Measurements from ENCODE around the gene IL16. TPM values are rescaled to one million over a fixed set of nuclear protein-coding genes. Genes with fewer than 3 reads are reported as not detected.

IL16 gene
- total RNA-seq, 1 donor from 2014 or later: 29.6 TPM

- H3K4me3 Mint-ChIP-seq (ENCODE audit: unreplicated experiment): no peak overlapping the region
- TF ChIP-seq, protein P1, sequence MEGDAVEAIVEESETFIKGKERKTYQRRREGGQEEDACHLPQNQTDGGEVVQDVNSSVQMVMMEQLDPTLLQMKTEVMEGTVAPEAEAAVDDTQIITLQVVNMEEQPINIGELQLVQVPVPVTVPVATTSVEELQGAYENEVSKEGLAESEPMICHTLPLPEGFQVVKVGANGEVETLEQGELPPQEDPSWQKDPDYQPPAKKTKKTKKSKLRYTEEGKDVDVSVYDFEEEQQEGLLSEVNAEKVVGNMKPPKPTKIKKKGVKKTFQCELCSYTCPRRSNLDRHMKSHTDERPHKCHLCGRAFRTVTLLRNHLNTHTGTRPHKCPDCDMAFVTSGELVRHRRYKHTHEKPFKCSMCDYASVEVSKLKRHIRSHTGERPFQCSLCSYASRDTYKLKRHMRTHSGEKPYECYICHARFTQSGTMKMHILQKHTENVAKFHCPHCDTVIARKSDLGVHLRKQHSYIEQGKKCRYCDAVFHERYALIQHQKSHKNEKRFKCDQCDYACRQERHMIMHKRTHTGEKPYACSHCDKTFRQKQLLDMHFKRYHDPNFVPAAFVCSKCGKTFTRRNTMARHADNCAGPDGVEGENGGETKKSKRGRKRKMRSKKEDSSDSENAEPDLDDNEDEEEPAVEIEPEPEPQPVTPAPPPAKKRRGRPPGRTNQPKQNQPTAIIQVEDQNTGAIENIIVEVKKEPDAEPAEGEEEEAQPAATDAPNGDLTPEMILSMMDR (IDR thresholded peaks at IDR 0.05; ENCODE audit: unreplicated experiment): no peak
- H3K36me3 Mint-ChIP-seq (ENCODE audit: low read depth, unreplicated experiment): peaks cover 11% of the 10 kb centered on the region
- no peak for DNase-seq (ENCODE audit: low spot score)
- no peaks in the 10 kb centered on the region for H3K9me3 Mint-ChIP-seq (ENCODE audit: unreplicated experiment)
- no peaks in the 10 kb centered on the region for H3K27me3 Mint-ChIP-seq (ENCODE audit: unreplicated experiment)
- no peaks in the 10 kb centered on the region for H3K4me1 Mint-ChIP-seq (ENCODE audit: unreplicated experiment)
- H3K27ac Mint-ChIP-seq (ENCODE audit: unreplicated experiment): no peak overlapping the region
Observed at GRCh38 chr15:81171286-81171685, 25.4 kb upstream of the IL16 start.

- Mint-ChIP-seq H3K36me3 (ENCODE audit: low read depth, unreplicated experiment) (no peaks in the 10 kb centered on the region), H3K27me3 (ENCODE audit: unreplicated experiment) (peaks cover 2% of the 10 kb centered on the region), H3K4me3 (ENCODE audit: unreplicated experiment) (no peak overlapping the region), H3K4me1 (ENCODE audit: unreplicated experiment) (peaks cover 3% of the 10 kb centered on the region), H3K9me3 (ENCODE audit: unreplicated experiment) (no peaks in the 10 kb centered on the region), H3K27ac (ENCODE audit: unreplicated experiment) (no peak overlapping the region)
- TF ChIP-seq, protein P1 (IDR thresholded peaks at IDR 0.05; ENCODE audit: unreplicated experiment): no peak
- no peak for DNase-seq (ENCODE audit: low spot score)
Observed at GRCh38 chr15:81174125-81174791, 22.4 kb upstream of the IL16 start.

- TF ChIP-seq, protein P1 (IDR thresholded peaks at IDR 0.05; ENCODE audit: unreplicated experiment): no peak
- no peaks in the 10 kb centered on the region for H3K9me3 Mint-ChIP-seq (ENCODE audit: unreplicated experiment)
- no peak overlapping the region for H3K4me3 Mint-ChIP-seq (ENCODE audit: unreplicated experiment)
- peaks cover 3% of the 10 kb centered on the region for H3K4me1 Mint-ChIP-seq (ENCODE audit: unreplicated experiment)
- H3K27ac Mint-ChIP-seq (ENCODE audit: unreplicated experiment): no peak overlapping the region
- no peak for DNase-seq (ENCODE audit: low spot score)
- peaks cover 2% of the 10 kb centered on the region for H3K27me3 Mint-ChIP-seq (ENCODE audit: unreplicated experiment)
- no peaks in the 10 kb centered on the region for H3K36me3 Mint-ChIP-seq (ENCODE audit: low read depth, unreplicated experiment)
Observed at GRCh38 chr15:81174792-81175327, 21.8 kb upstream of the IL16 start.

DNA sequence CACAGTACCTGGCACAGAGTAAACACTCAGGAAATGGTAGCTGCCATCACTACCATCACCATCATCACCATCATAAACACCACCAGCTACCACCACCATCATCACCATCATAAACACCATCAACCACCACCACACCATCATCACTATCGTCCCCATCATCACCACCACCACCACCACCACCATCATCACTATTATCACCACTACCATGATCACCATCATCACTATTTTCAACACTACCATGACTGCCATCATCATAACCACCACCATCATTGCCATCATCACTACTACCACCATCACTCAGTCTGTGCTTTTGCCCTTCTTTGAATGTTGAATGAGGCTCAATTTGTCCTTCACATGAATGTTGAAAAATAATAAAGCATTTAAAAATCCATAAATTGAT, 21.2 kb upstream of the IL16 start:
- H3K27me3 Mint-ChIP-seq (ENCODE audit: unreplicated experiment): peaks cover 2% of the 10 kb centered on the region
- no peak overlapping the region for H3K4me3 Mint-ChIP-seq (ENCODE audit: unreplicated experiment)
- peaks cover 3% of the 10 kb centered on the region for H3K4me1 Mint-ChIP-seq (ENCODE audit: unreplicated experiment)
- no peak for DNase-seq (ENCODE audit: low spot score)
- no peak overlapping the region for H3K27ac Mint-ChIP-seq (ENCODE audit: unreplicated experiment)
- TF ChIP-seq, protein P1 (IDR thresholded peaks at IDR 0.05; ENCODE audit: unreplicated experiment): no peak
- H3K9me3 Mint-ChIP-seq (ENCODE audit: unreplicated experiment): no peaks in the 10 kb centered on the region
- H3K36me3 Mint-ChIP-seq (ENCODE audit: low read depth, unreplicated experiment): no peaks in the 10 kb centered on the region

- H3K36me3 Mint-ChIP-seq (ENCODE audit: low read depth, unreplicated experiment): no peaks in the 10 kb centered on the region
- TF ChIP-seq, protein P1 (IDR thresholded peaks at IDR 0.05; ENCODE audit: unreplicated experiment): no peak
- peaks cover 3% of the 10 kb centered on the region for H3K4me1 Mint-ChIP-seq (ENCODE audit: unreplicated experiment)
- H3K27me3 Mint-ChIP-seq (ENCODE audit: unreplicated experiment): peaks cover 2% of the 10 kb centered on the region
- DNase-seq (ENCODE audit: low spot score): no peak
- H3K9me3 Mint-ChIP-seq (ENCODE audit: unreplicated experiment): no peaks in the 10 kb centered on the region
- H3K27ac Mint-ChIP-seq (ENCODE audit: unreplicated experiment): no peak overlapping the region
- H3K4me3 Mint-ChIP-seq (ENCODE audit: unreplicated experiment): no peak overlapping the region
Observed at GRCh38 chr15:81176291-81176893, 20.3 kb upstream of the IL16 start.

Measured in endothelial cell (in vitro differentiated cells).